ENCODE data around the gene LACRT. TPM values are rescaled to one million over a fixed set of nuclear protein-coding genes. Genes with fewer than 3 reads are reported as not detected.

LACRT gene
- total and polyA plus RNA-seq, 2 of the 13 experiments (the other 11 are each of a cell fraction or from before 2014, with no cell fraction given), result not detected

DNA sequence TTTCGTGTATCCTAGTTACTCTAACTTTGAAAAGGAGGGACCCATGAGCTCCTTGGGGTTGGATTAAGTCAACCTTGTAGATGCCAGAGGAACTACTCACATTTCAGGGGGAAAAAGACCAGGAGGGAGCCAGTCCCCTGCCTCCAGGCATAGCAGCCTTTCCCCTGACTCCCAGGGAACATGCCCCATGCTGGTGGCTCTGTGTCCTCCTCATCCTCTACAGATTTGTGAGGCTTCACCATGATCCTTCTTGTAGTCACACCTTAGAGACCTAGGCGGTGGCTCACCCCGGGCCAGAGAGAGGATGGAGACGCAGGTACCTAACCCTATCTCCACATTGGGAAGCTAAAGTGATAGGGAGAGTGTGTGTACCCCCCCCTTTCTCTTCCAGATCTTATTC is 30.3 kb downstream of the LACRT start:
- Histone ChIP-seq H3K27me3 (ENCODE audit: control insufficient read depth in 1 of 2, insufficient read depth in 2 of 2, low read length in 2 of 2) (peaks cover 0 to 9% of the 10 kb centered on the region in 2 experiments; a peak in 1 of 5 replicates), H3K9ac (ENCODE audit: insufficient read depth, low read depth, low read length) (no peak overlapping the region), H3K36me3 (replicated peaks in 1 of 2; ENCODE audit: control insufficient read depth in 1 of 2, insufficient read depth in 2 of 2, low read length in 2 of 2) (no peaks in the 10 kb centered on the region), H3K79me2 (ENCODE audit: insufficient read depth, low read length) (no peaks in the 10 kb centered on the region), H2AFZ (ENCODE audit: low read length) (no peak overlapping the region), H3K4me1 (ENCODE audit: insufficient read depth, low read length) (no peaks in the 10 kb centered on the region), H3K4me3 (replicated peaks in 1 of 3; ENCODE audit: insufficient read depth in 1 of 3, low read depth in 2 of 3, low read length in 3 of 3) (no peak overlapping the region), H3K9me3 (ENCODE audit: low read length) (no peaks in the 10 kb centered on the region), H3K4me2 (ENCODE audit: low read depth, low read length) (no peak overlapping the region), H3K27ac (ENCODE audit: extremely low read length, insufficient read depth, low read length) (no peak overlapping the region), H4K20me1 (ENCODE audit: insufficient read depth, low read length) (no peaks in the 10 kb centered on the region)
- FAIRE-seq (no peak), DNase-seq (ENCODE audit: low spot score) (no peak), ATAC-seq (no peak)
- ChIA-PET CTCF (ENCODE audit: low intra/inter-chr PET ratio, low total read pairs) (no interaction called here), POLR2A (no interaction called here)
- intact Hi-C loops (cut with micrococcal nuclease; ENCODE audit: unreplicated experiment) (no loop called here), in situ Hi-C loops (cut with HindIII; ENCODE audit: extremely low pct_ligation_motif_present, low pct_unique_long_range_greater_than_20kb) (no loop called here)
- TF ChIP-seq RBFOX2 (IDR thresholded peaks at IDR 0.05; ENCODE audit: low read depth, low read length), result no peak
- TF ChIP-seq YEATS2 (CRISPR knock-in tag; IDR thresholded peaks at IDR 0.05; ENCODE audit: borderline replicate concordance), result no peak
- BruUV-seq (replicated peaks), result no TSS peak
- WGBS (ENCODE audit: low lambda C conversion rate), result 25% methylated on average over 4 of the region's 4 CpGs

GRCh38 chr12:54603872-54604271 is 30.8 kb downstream of the LACRT start:
- FAIRE-seq (no peak), ATAC-seq (no peak), DNase-seq (ENCODE audit: low spot score) (no peak)
- no peaks in the 10 kb centered on the region for H3K79me2 ChIP-seq (ENCODE audit: insufficient read depth, low read length)
- H3K9me3 ChIP-seq (ENCODE audit: low read length), result no peaks in the 10 kb centered on the region
- intact Hi-C loops (cut with micrococcal nuclease; ENCODE audit: unreplicated experiment) (no loop called here), in situ Hi-C loops (cut with HindIII; ENCODE audit: extremely low pct_ligation_motif_present, low pct_unique_long_range_greater_than_20kb) (no loop called here)
- peaks cover 0 to 11% of the 10 kb centered on the region in 2 experiments; a peak in 1 of 5 replicates for H3K27me3 ChIP-seq (ENCODE audit: control insufficient read depth in 1 of 2, insufficient read depth in 2 of 2, low read length in 2 of 2)
- no peak overlapping the region for H3K9ac ChIP-seq (ENCODE audit: insufficient read depth, low read depth, low read length)
- no peak overlapping the region for H3K4me2 ChIP-seq (ENCODE audit: low read depth, low read length)
- no peak overlapping the region for H3K4me3 ChIP-seq (replicated peaks in 1 of 3; ENCODE audit: insufficient read depth in 1 of 3, low read depth in 2 of 3, low read length in 3 of 3)
- BruUV-seq (replicated peaks), result no TSS peak
- ChIA-PET CTCF (ENCODE audit: low intra/inter-chr PET ratio, low total read pairs) (interaction anchor here (1.2 kb wide), 1 partner anchor 25 kb away, joined by 3 read pairs; no protein-coding TSS in a partner anchor), POLR2A (no interaction called here)
- H3K36me3 ChIP-seq (replicated peaks in 1 of 2; ENCODE audit: control insufficient read depth in 1 of 2, insufficient read depth in 2 of 2, low read length in 2 of 2), result no peaks in the 10 kb centered on the region
- WGBS (ENCODE audit: low lambda C conversion rate), result 42% methylated on average over 5 of the region's 5 CpGs
- H2AFZ ChIP-seq (ENCODE audit: low read length), result no peak overlapping the region
- H3K27ac ChIP-seq (ENCODE audit: extremely low read length, insufficient read depth, low read length), result no peak overlapping the region
- no peaks in the 10 kb centered on the region for H3K4me1 ChIP-seq (ENCODE audit: insufficient read depth, low read length)
- H4K20me1 ChIP-seq (ENCODE audit: insufficient read depth, low read length), result no peaks in the 10 kb centered on the region
- TF ChIP-seq ASH2L (IDR thresholded peaks at IDR 0.05; ENCODE audit: insufficient read length, low read depth, low read length), result no peak
- TF ChIP-seq ZNF652 (CRISPR knock-in tag; IDR thresholded peaks at IDR 0.05; ENCODE audit: borderline replicate concordance, low read depth), result no peak
- TF ChIP-seq HIVEP1 (CRISPR knock-in tag; IDR thresholded peaks at IDR 0.05), result no peak
- TF ChIP-seq, protein P1, sequence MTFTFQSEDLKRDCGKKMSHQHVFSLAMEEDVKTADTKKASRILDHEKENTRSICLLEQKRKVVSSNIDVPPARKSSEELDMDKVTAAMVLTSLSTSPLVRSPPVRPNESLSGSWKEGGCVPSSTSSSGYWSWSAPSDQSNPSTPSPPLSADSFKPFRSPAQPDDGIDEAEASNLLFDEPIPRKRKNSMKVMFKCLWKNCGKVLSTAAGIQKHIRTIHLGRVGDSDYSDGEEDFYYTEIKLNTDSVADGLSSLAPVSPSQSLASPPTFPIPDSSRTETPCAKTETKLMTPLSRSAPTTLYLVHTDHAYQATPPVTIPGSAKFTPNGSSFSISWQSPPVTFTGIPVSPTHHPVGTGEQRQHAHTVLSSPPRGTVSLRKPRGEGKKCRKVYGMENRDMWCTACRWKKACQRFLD (CRISPR knock-in tag; IDR thresholded peaks at IDR 0.05; ENCODE audit: borderline replicate concordance), result no peak
- no peak for TF ChIP-seq GMEB1 (CRISPR knock-in tag; IDR thresholded peaks at IDR 0.05; ENCODE audit: borderline replicate concordance)
- TF ChIP-seq, protein P2, sequence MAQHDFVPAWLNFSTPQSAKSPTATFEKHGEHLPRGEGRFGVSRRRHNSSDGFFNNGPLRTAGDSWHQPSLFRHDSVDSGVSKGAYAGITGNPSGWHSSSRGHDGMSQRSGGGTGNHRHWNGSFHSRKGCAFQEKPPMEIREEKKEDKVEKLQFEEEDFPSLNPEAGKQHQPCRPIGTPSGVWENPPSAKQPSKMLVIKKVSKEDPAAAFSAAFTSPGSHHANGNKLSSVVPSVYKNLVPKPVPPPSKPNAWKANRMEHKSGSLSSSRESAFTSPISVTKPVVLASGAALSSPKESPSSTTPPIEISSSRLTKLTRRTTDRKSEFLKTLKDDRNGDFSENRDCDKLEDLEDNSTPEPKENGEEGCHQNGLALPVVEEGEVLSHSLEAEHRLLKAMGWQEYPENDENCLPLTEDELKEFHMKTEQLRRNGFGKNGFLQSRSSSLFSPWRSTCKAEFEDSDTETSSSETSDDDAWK (CRISPR knock-in tag; IDR thresholded peaks at IDR 0.05), result no peak
- TF ChIP-seq ZNF777 (CRISPR knock-in tag; IDR thresholded peaks at IDR 0.05), result no peak
- TF ChIP-seq BATF2 (CRISPR knock-in tag; IDR thresholded peaks at IDR 0.05), result no peak
- no peak for TF ChIP-seq FOXO1 (CRISPR knock-in tag; IDR thresholded peaks at IDR 0.05)
- TF ChIP-seq KLF13 (CRISPR knock-in tag; IDR thresholded peaks at IDR 0.05), result no peak
- no peak for TF ChIP-seq TRIM24 (CRISPR knock-in tag; IDR thresholded peaks at IDR 0.05)
- TF ChIP-seq SATB2 (CRISPR knock-in tag; IDR thresholded peaks at IDR 0.05), result no peak
- no peak for TF ChIP-seq FOSL2 (CRISPR knock-in tag; IDR thresholded peaks at IDR 0.05)
